H9 (cell line): Measurements from ENCODE around the gene SMAP1. TPM values are rescaled to one million over a fixed set of nuclear protein-coding genes. Genes with fewer than 3 reads are reported as not detected.

Source experiments
- DNase-seq: peaks from one replicate; pipeline ENCODE4 v3.0.0-alpha.2; 2017
- H2AFZ ChIP-seq: one replicate; pipeline ENCODE4 v1.6.1; 2013; ENCODE audit warnings: mild to moderate bottlenecking, low read length, control low read depth, moderate library complexity
- H2AK5ac ChIP-seq: 2 replicates; pipeline ENCODE4 v1.6.1; 2013; ENCODE audit warnings: low read length, control low read depth, mixed read lengths; ENCODE audit not compliant: insufficient read length
- H2BK120ac ChIP-seq: one replicate; pipeline ENCODE4 v1.6.1; 2013; ENCODE audit warnings: low read depth, mild to moderate bottlenecking, low read length, control low read depth, inconsistent platforms; ENCODE audit not compliant: poor library complexity, severe bottlenecking
- H2BK12ac ChIP-seq: 2 replicates; pipeline ENCODE4 v1.6.1; 2013; ENCODE audit warnings: low read length, control low read depth, mixed read lengths, low read depth; ENCODE audit not compliant: insufficient read length
- H2BK15ac ChIP-seq: 2 replicates; pipeline ENCODE4 v1.6.1; 2013; ENCODE audit warnings: low read depth, low read length, control low read depth
- H2BK20ac ChIP-seq: one replicate; pipeline ENCODE4 v1.6.1; 2013; ENCODE audit warnings: low read depth, mild to moderate bottlenecking, low read length, control low read depth, inconsistent platforms; ENCODE audit not compliant: poor library complexity, severe bottlenecking
- H2BK5ac ChIP-seq: 2 replicates; pipeline ENCODE4 v1.6.1; 2013; ENCODE audit warnings: low read length, control low read depth, mixed read lengths; ENCODE audit not compliant: insufficient read length
- H3K14ac ChIP-seq: 2 replicates; pipeline ENCODE4 v1.6.1; 2013; ENCODE audit warnings: low read length, control low read depth; ENCODE audit not compliant: insufficient read depth
- H3K18ac ChIP-seq: 2 replicates; pipeline ENCODE4 v1.6.1; 2013; ENCODE audit warnings: low read depth, mild to moderate bottlenecking, mixed read lengths, low read length, control low read depth; ENCODE audit not compliant: insufficient read length
- H3K23ac ChIP-seq: 2 replicates; pipeline ENCODE4 v1.6.1; 2013; ENCODE audit warnings: low read length, control low read depth, mixed read lengths, low read depth; ENCODE audit not compliant: insufficient read length
- H3K23me2 ChIP-seq: 2 replicates; pipeline ENCODE4 v1.6.1; 2013; ENCODE audit warnings: low read depth, mild to moderate bottlenecking, mixed read lengths, low read length, control low read depth; ENCODE audit not compliant: insufficient read length, poor library complexity, severe bottlenecking
- H3K27ac ChIP-seq: 2 replicates; pipeline ENCODE4 v1.5.1; 2013; ENCODE audit warnings: low read length, control low read depth, mixed read lengths, low read depth; ENCODE audit not compliant: insufficient read length
- H3K27me3 ChIP-seq: 2 replicates; pipeline ENCODE4 v1.6.1; 2013; ENCODE audit warnings: low read length, control low read depth, inconsistent platforms; ENCODE audit not compliant: insufficient read depth
- H3K4ac ChIP-seq: 2 replicates; pipeline ENCODE4 v1.6.1; 2013; ENCODE audit warnings: low read depth, mild to moderate bottlenecking, control low read depth, inconsistent platforms, low read length, moderate library complexity
- H3K4me1 ChIP-seq: 2 replicates; pipeline ENCODE4 v1.6.1; 2013; ENCODE audit warnings: low read length, control low read depth, inconsistent platforms; ENCODE audit not compliant: insufficient read depth
- H3K4me2 ChIP-seq: 2 replicates; pipeline ENCODE4 v1.6.1; 2013; ENCODE audit warnings: low read length, control low read depth, mixed read lengths; ENCODE audit not compliant: insufficient read length, insufficient read depth
- H3K56ac ChIP-seq: 2 replicates; pipeline ENCODE4 v1.6.1; 2013; ENCODE audit warnings: low read depth, mild to moderate bottlenecking, mixed read lengths, low read length, control low read depth; ENCODE audit not compliant: insufficient read length
- H3K79me1 ChIP-seq: 2 replicates; pipeline ENCODE4 v1.6.1; 2013; ENCODE audit warnings: low read depth, mild to moderate bottlenecking, moderate library complexity, low read length, control low read depth, inconsistent platforms; ENCODE audit not compliant: insufficient read depth, poor library complexity, severe bottlenecking
- H3K79me2 ChIP-seq: 2 replicates; pipeline ENCODE4 v1.6.1; 2013; ENCODE audit warnings: low read length, control low read depth, inconsistent platforms; ENCODE audit not compliant: insufficient read depth
- H3K9ac ChIP-seq: 2 replicates; pipeline ENCODE4 v1.6.1; 2013; ENCODE audit warnings: low read length, control low read depth, mixed read lengths; ENCODE audit not compliant: insufficient read length; ENCODE audit errors: extremely low read depth
- H3K9me3 ChIP-seq: one replicate; pipeline ENCODE4 v1.6.1; 2013; ENCODE audit warnings: low read depth, low read length, inconsistent platforms; ENCODE audit not compliant: control insufficient read depth
- H3T11ph ChIP-seq: one replicate; pipeline ENCODE4 v1.6.1; 2013; ENCODE audit warnings: mild to moderate bottlenecking, low read length, control low read depth, inconsistent platforms
- H4K20me1 ChIP-seq: one replicate; pipeline ENCODE4 v1.6.1; 2013; ENCODE audit not compliant: control insufficient read depth, insufficient read length, insufficient read depth
- H4K5ac ChIP-seq: 2 replicates; pipeline ENCODE4 v1.6.1; 2013; ENCODE audit warnings: low read depth, mild to moderate bottlenecking, mixed read lengths, low read length, control low read depth; ENCODE audit not compliant: insufficient read length
- H4K8ac ChIP-seq: replicated peaks from 2 replicates; pipeline ENCODE4 v1.6.1; 2013; ENCODE audit warnings: low read length, control low read depth, mixed read lengths, low read depth; ENCODE audit not compliant: insufficient read length
- H4K91ac ChIP-seq: 2 replicates; pipeline ENCODE4 v1.6.1; 2013; ENCODE audit warnings: low read depth, mild to moderate bottlenecking, moderate library complexity, mixed read lengths, low read length, control low read depth; ENCODE audit not compliant: insufficient read length
- H3K27ac Mint-ChIP-seq, 3 experiments: 2 replicates in 2 of 3; 3 replicates in 1 of 3; pipeline ENCODE4 v1.8.0; 2020 to 2021; ENCODE audit warnings: mixed read lengths in 3 of 3, mild to moderate bottlenecking in 1 of 3, moderate library complexity in 1 of 3
- H3K27me3 Mint-ChIP-seq: 2 replicates; pipeline ENCODE4 v1.8.0; 2021; ENCODE audit warnings: low read depth, mild to moderate bottlenecking, moderate library complexity, mixed read lengths
- H3K36me3 Mint-ChIP-seq, 3 experiments: 2 replicates in 2 of 3; 3 replicates in 1 of 3; pipeline ENCODE4 v1.8.0; 2020 to 2021; ENCODE audit warnings: low read depth in 3 of 3, mixed read lengths in 3 of 3; ENCODE audit not compliant: insufficient read depth in 1 of 3
- H3K4me1 Mint-ChIP-seq, 2 experiments: 2 replicates each; pipeline ENCODE4 v1.8.0; 2020; ENCODE audit warnings: mixed read lengths in 2 of 2
- H3K4me3 Mint-ChIP-seq, 2 experiments: 2 replicates in 1 of 2; 3 replicates in 1 of 2; pipeline ENCODE4 v1.8.0; 2020 to 2021; ENCODE audit warnings: mild to moderate bottlenecking in 2 of 2, mixed read lengths in 2 of 2, moderate library complexity in 1 of 2
- H3K9me3 Mint-ChIP-seq, 2 experiments: 2 replicates in 1 of 2; 3 replicates in 1 of 2; pipeline ENCODE4 v1.8.0; 2020; ENCODE audit warnings: mild to moderate bottlenecking in 2 of 2, mixed read lengths in 2 of 2, moderate library complexity in 1 of 2
- CTCF ChIP-seq: fragments of 200-600 bp; sonication (generic); conservative IDR thresholded peaks from 3 replicates; pipeline ENCODE4 v1.8.0; 2021; ENCODE audit warnings: antibody characterized with exemption, mild to moderate bottlenecking
- WGBS: extraction: QIAGEN DNeasy Blood & Tissue Kit; methylation state at CpG from one replicate; pipeline ENCODE4 v1.1.7; 2013; ENCODE audit warnings: missing lambda C conversion rate, low lambda C conversion rate, mixed read lengths; ENCODE audit not compliant: insufficient read length; ENCODE audit errors: extremely low coverage; 5-methylcytosine and 5-hydroxymethylcytosine counted together
- total RNA-seq: library from RNA; stranded (reverse); gene quantifications from 2 replicates; pipeline ENCODE4 v1.2.1, GENCODE V29; 2021

Gene SMAP1
- total RNA-seq, 1 experiment from 2014 or later: 29.3 TPM

- no peak overlapping the region for H4K5ac ChIP-seq
- H3K9ac ChIP-seq: no peak overlapping the region
- H3K9me3 ChIP-seq: no peaks in the 10 kb centered on the region
- H3K79me1 ChIP-seq: no peaks in the 10 kb centered on the region
- no peak overlapping the region for H2BK12ac ChIP-seq
- H3K23me2 ChIP-seq: no peaks in the 10 kb centered on the region
- no peak for TF ChIP-seq CTCF
- Mint-ChIP-seq H3K27me3 (no peaks in the 10 kb centered on the region), H3K36me3 (peaks cover 5 to 27% (median 13%) of the 10 kb centered on the region in 3 experiments; a peak in 6 of 7 replicates), H3K27ac (no peak overlapping the region), H3K9me3 (peaks cover 0 to 6% of the 10 kb centered on the region in 2 experiments; a peak in 3 of 5 replicates), H3K4me3 (no peak overlapping the region), H3K4me1 (no peaks in the 10 kb centered on the region)
- no peak overlapping the region for H2AK5ac ChIP-seq
- H3K27ac ChIP-seq: no peak overlapping the region
- H3K4me1 ChIP-seq: no peaks in the 10 kb centered on the region
- no peak overlapping the region for H2AFZ ChIP-seq
- H2BK20ac ChIP-seq: no peak overlapping the region
- no CpG with 5 or more reads among the region's 11 CpGs for WGBS
- no peaks in the 10 kb centered on the region for H4K20me1 ChIP-seq
- no peak overlapping the region for H3K56ac ChIP-seq
- no peak overlapping the region for H3K4ac ChIP-seq
- no peak overlapping the region for H3K23ac ChIP-seq
- no peak overlapping the region for H3K14ac ChIP-seq
- no peak overlapping the region for H3K4me2 ChIP-seq
- no peaks in the 10 kb centered on the region for H3K27me3 ChIP-seq
- H3K18ac ChIP-seq: no peak overlapping the region
- H2BK5ac ChIP-seq: no peak overlapping the region
- H4K91ac ChIP-seq: no peak overlapping the region
- H3K79me2 ChIP-seq: no peaks in the 10 kb centered on the region
- H4K8ac ChIP-seq: no peak overlapping the region
- DNase-seq: no peak
- no peak overlapping the region for H2BK15ac ChIP-seq
- H3T11ph ChIP-seq: no peak overlapping the region
- no peak overlapping the region for H2BK120ac ChIP-seq
These were observed 138.4 kb downstream of the SMAP1 start for GRCh38 chr6:70806086-70806485.
